Erythroblast (primary cell): Measurements from ENCODE around the gene NDUFB5.

ENCODE experiments used
- GATA1 ChIP-seq: IDR thresholded peaks from 2 replicates; pipeline ENCODE4 v1.6.1; 2011; ENCODE audit warnings: low read depth, mild to moderate bottlenecking, control low read depth, low read length, moderate library complexity
- POLR2A ChIP-seq: IDR thresholded peaks from 2 replicates; pipeline ENCODE4 v1.6.1; 2011; ENCODE audit warnings: mild to moderate bottlenecking, low read length

DNA sequence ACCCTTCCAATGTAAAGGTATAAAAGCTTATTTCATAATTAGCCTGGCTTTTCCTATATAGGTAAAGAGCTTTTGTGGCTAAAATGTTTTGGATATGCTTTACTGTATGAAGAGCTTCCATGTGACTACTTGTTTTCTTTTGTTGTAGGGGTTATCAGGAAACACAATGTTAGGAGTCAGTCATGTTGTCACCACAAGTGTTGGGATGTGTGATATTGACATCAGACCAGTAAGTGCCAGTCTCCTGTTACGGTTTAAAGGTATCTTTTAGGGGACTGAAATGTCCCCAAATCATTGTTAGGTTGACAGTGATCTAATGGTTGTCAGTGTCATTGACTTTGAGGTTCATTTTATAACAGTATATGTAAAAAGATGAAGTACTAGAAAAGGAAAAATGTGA, 23.6 kb upstream of the NDUFB5 start:
- TF ChIP-seq POLR2A (no peak), GATA1 (no peak)
